A549 (cell line): ENCODE measurements around the gene PMPCA. TPM values are rescaled to one million over a fixed set of nuclear protein-coding genes. Genes with fewer than 3 reads are reported as not detected.
A peak's percentile ranks its signal among the peaks of the same experiment; 100 is the strongest.

ENCODE experiments used
- ATAC-seq, 2 experiments: fragments of 200-7000 bp in 1 of 2; fragments of >200 bp in 1 of 2; cut with Nextera tagmentation in 1 of 2; cut with Tn5 transposase in 1 of 2; 3 replicates each; pipeline versions ENCODE4 v1.8.0 to v1.9.1; 2018 to 2020; ENCODE audit warnings: mild to moderate bottlenecking in 1 of 2, moderate library complexity in 1 of 2
- CTCF ChIA-PET: fragments of 300-600 bp; sonication (Branson Sonifier 250); formaldehyde crosslinking; extraction: SDS; loops from one replicate; lab custom pipeline; 2021; ENCODE audit warnings: antibody characterized with exemption, inconsistent platforms; lab: Yijun Ruan, JAX
- POLR2A ChIA-PET: fragments of 350-600 bp; formaldehyde crosslinking; extraction: SDS; loops from one replicate; lab custom pipeline; 2021; ENCODE audit warnings: antibody characterized with exemption, inconsistent platforms; lab: Yijun Ruan, JAX
- DNase-seq, 2 experiments: peaks; one replicate each; pipeline versions ENCODE4 v3.0.0 to v3.0.0-alpha.2; 2011 to 2016; ENCODE audit warnings: low read depth in 1 of 2, low spot score in 1 of 2
- FAIRE-seq: peaks from 2 replicates; lab custom pipeline; 2011; peaks lifted over from hg19 to GRCh38; lab: Jason Lieb, UNC
- H3K27ac ChIP-seq, 2 experiments: fragments of >200 bp; sonication (Bioruptor Twin); formaldehyde crosslinking; 3 replicates each; pipeline ENCODE4 v1.5.1; 2016 to 2017
- H3K4me1 ChIP-seq: fragments of >200 bp; sonication (Bioruptor Twin); formaldehyde crosslinking; 3 replicates; pipeline ENCODE4 v1.6.1; 2016
- H3K4me2 ChIP-seq: fragments of >200 bp; sonication (Bioruptor Twin); formaldehyde crosslinking; 3 replicates; pipeline ENCODE4 v1.6.1; 2016
- H3K4me3 ChIP-seq: fragments of >200 bp; sonication (Bioruptor Twin); formaldehyde crosslinking; 3 replicates; pipeline ENCODE4 v1.5.1; 2016
- H3K9me3 ChIP-seq: fragments of >200 bp; sonication (Bioruptor Twin); formaldehyde crosslinking; 3 replicates; pipeline ENCODE4 v1.6.1; 2016
- ATOH8 ChIP-seq: fragments of 250-450 bp; sonication (Bioruptor Pico); IDR thresholded peaks from 2 replicates; pipeline ENCODE4 v1.5.0; 2020; ENCODE audit warnings: low read depth, mild to moderate bottlenecking, moderate library complexity
- CEBPB ChIP-seq, 2 experiments: fragments of >200 bp in 1 of 2; sonication (Bioruptor Twin) in 1 of 2; formaldehyde crosslinking in 1 of 2; IDR thresholded peaks; 2 replicates each; pipeline ENCODE4 v1.6.1; 2012 to 2016
- CHD4 ChIP-seq: fragments of 200-600 bp; sonication (generic); IDR thresholded peaks from 2 replicates; pipeline ENCODE4 v1.6.1; 2016; ENCODE audit warnings: antibody characterized with exemption, mild to moderate bottlenecking, borderline replicate concordance
- CTCF ChIP-seq: fragments of >200 bp; sonication (Bioruptor Twin); formaldehyde crosslinking; IDR thresholded peaks from 3 replicates; pipeline ENCODE4 v1.5.1; 2016
- E2F6 ChIP-seq: IDR thresholded peaks from 2 replicates; pipeline ENCODE4 v1.6.1; 2012; ENCODE audit warnings: low read depth, borderline replicate concordance
- EHF ChIP-seq: fragments of 250-450 bp; sonication (Bioruptor Pico); IDR thresholded peaks from 2 replicates; pipeline ENCODE4 v1.5.0; 2020; ENCODE audit warnings: mild to moderate bottlenecking
- EHMT2 ChIP-seq: fragments of 200-600 bp; sonication (generic); IDR thresholded peaks from 2 replicates; pipeline ENCODE4 v1.6.1; 2016; ENCODE audit warnings: antibody characterized with exemption, low read depth, mild to moderate bottlenecking, moderate library complexity
- ELK1 ChIP-seq: fragments of 150-350 bp; IDR thresholded peaks from 2 replicates; pipeline ENCODE4 v1.6.1; 2014; ENCODE audit warnings: low read depth, mild to moderate bottlenecking, low read length
- FOSB ChIP-seq: fragments of 250-450 bp; sonication (Bioruptor Pico); IDR thresholded peaks from 2 replicates; pipeline ENCODE4 v1.5.0; 2020; ENCODE audit warnings: mild to moderate bottlenecking, moderate library complexity
- FOXS1 ChIP-seq: fragments of 250-450 bp; sonication (Bioruptor Pico); IDR thresholded peaks from 2 replicates; pipeline ENCODE4 v1.5.0; 2020; ENCODE audit warnings: mild to moderate bottlenecking, moderate library complexity
- HEYL ChIP-seq: fragments of 250-450 bp; sonication (Bioruptor Pico); IDR thresholded peaks from 2 replicates; pipeline ENCODE4 v1.8.0; 2021; ENCODE audit warnings: mild to moderate bottlenecking, moderate library complexity
- HOXA7 ChIP-seq: fragments of 250-450 bp; sonication (Bioruptor Pico); IDR thresholded peaks from 2 replicates; pipeline ENCODE4 v1.5.0; 2020; ENCODE audit warnings: mild to moderate bottlenecking, moderate library complexity
- HOXB13 ChIP-seq: fragments of 250-450 bp; sonication (Bioruptor Pico); IDR thresholded peaks from 2 replicates; pipeline ENCODE4 v1.5.0; 2020; ENCODE audit warnings: low read depth, mild to moderate bottlenecking, moderate library complexity
- HOXB5 ChIP-seq: fragments of 250-450 bp; sonication (Bioruptor Pico); IDR thresholded peaks from 2 replicates; pipeline ENCODE4 v1.5.0; 2020; ENCODE audit warnings: mild to moderate bottlenecking, moderate library complexity
- JUN ChIP-seq, 2 experiments: fragments of >200 bp; sonication (Bioruptor Twin); formaldehyde crosslinking; IDR thresholded peaks; 2 replicates in 1 of 2; 3 replicates in 1 of 2; pipeline ENCODE4 v1.6.1; 2016 to 2017
- MAFK ChIP-seq: fragments of 450-650 bp; IDR thresholded peaks from 2 replicates; pipeline ENCODE4 v1.6.1; 2014; ENCODE audit not compliant: partially characterized antibody
- MAX ChIP-seq: IDR thresholded peaks from 2 replicates; pipeline ENCODE4 v1.6.1; 2012
- MYC ChIP-seq: IDR thresholded peaks from 2 replicates; pipeline ENCODE4 v1.6.1; 2012; ENCODE audit warnings: mild to moderate bottlenecking, inconsistent platforms, low read length, improper control_type of control experiment, borderline replicate concordance
- NPAS2 ChIP-seq: fragments of 250-450 bp; sonication (Bioruptor Pico); IDR thresholded peaks from 2 replicates; pipeline ENCODE4 v1.8.0; 2022; ENCODE audit warnings: mild to moderate bottlenecking, moderate library complexity, borderline replicate concordance
- PBX3 ChIP-seq: IDR thresholded peaks from 2 replicates; pipeline ENCODE4 v1.6.1; 2012
- REST ChIP-seq: fragments of 200-600 bp; sonication (generic); IDR thresholded peaks from 2 replicates; pipeline ENCODE4 v1.6.1; 2016; ENCODE audit warnings: antibody characterized with exemption, mild to moderate bottlenecking, moderate library complexity
- SMC3 ChIP-seq: fragments of >200 bp; sonication (Bioruptor Twin); formaldehyde crosslinking; IDR thresholded peaks from 3 replicates; pipeline ENCODE4 v1.6.1; 2018; ENCODE audit warnings: inconsistent platforms
- TFCP2L1 ChIP-seq: fragments of 250-450 bp; sonication (Bioruptor Pico); IDR thresholded peaks from 2 replicates; pipeline ENCODE4 v1.5.0; 2021; ENCODE audit warnings: mild to moderate bottlenecking
- TP53 ChIP-seq: fragments of 250-450 bp; sonication (Bioruptor Pico); IDR thresholded peaks from 2 replicates; pipeline ENCODE4 v1.5.0; 2021; ENCODE audit warnings: mild to moderate bottlenecking, moderate library complexity
- USF2 ChIP-seq: fragments of 450-650 bp; IDR thresholded peaks from 2 replicates; pipeline ENCODE4 v1.6.1; 2014; ENCODE audit warnings: antibody characterized with exemption
- ZNF302 ChIP-seq: fragments of 250-450 bp; sonication (Bioruptor Pico); IDR thresholded peaks from 2 replicates; pipeline ENCODE4 v1.9.0; 2021; ENCODE audit warnings: inconsistent platforms, mild to moderate bottlenecking, moderate library complexity
- ZSCAN20 ChIP-seq: fragments of 250-450 bp; sonication (Bioruptor Pico); IDR thresholded peaks from 2 replicates; pipeline ENCODE4 v1.8.0; 2022; ENCODE audit warnings: mild to moderate bottlenecking, moderate library complexity
- WGBS: methylation state at CpG from one replicate; pipeline ENCODE4 v1.1.6; 2017; ENCODE audit errors: missing lambda C conversion rate; 5-methylcytosine and 5-hydroxymethylcytosine counted together
- polyA plus RNA-seq, 4 experiments: library from polyadenylated mRNA; depleted of rRNA in 3 of 4; stranded (reverse); fragments of >200 nt; fragmentation: RNase III in 1 of 4; extraction: RNeasy Plus Mini Kit Qiagen cat#74134 plus additional on column Dnase treatment in 1 of 4; gene quantifications; 2 replicates in 3 of 4; 3 replicates in 1 of 4; pipeline ENCODE4 v1.2.3, GENCODE V29; 2011 to 2017

The PMPCA gene
- polyA plus RNA-seq, 2 of the 4 experiments (the other 2 are of a cell fraction) = 71.1 to 89.2 TPM

- peak overlapping the region; percentile 78 for H3K4me3 ChIP-seq
- ATAC-seq = peak; percentile 58 to 69
- FAIRE-seq = no peak
- DNase-seq = peak; percentile 24 to 57
- WGBS = 15% methylated on average over 40 of the region's 71 CpGs
- H3K4me2 ChIP-seq = peak overlapping the region; percentile 97
- H3K9me3 ChIP-seq = no peaks in the 10 kb centered on the region
- H3K4me1 ChIP-seq = peaks cover 19% of the 10 kb centered on the region
- ChIA-PET POLR2A (interaction anchor here (0.9 to 2.5 kb wide), 2 partner anchors 14 to 47 kb away, joined by 4 to 7 read pairs; partner anchors contain the start of gene DNLZ), CTCF (interaction anchor here (1.0 to 2.8 kb wide), 6 partner anchors 9 to 79 kb away, joined by 3 to 19 read pairs (median 4); partner anchors contain the start of gene DNLZ)
- peak overlapping the region; percentile 91 to 95 for H3K27ac ChIP-seq
- TF ChIP-seq MAX = peak; percentile 96
- no peak for TF ChIP-seq ELK1
- TF ChIP-seq TFCP2L1 = 0 out of 2 replicates have a peak, but pooled peaks have one; percentile 38
- peak; percentile 66; the same call in 1 of the 2 replicates for TF ChIP-seq ATOH8
- TF ChIP-seq EHMT2 = no peak
- TF ChIP-seq MAFK = peak; percentile 30
- TF ChIP-seq CEBPB (IDR thresholded peaks at IDR 0.05) = no peak
- TF ChIP-seq FOSB = peak; percentile 43; the same call in 1 of the 2 replicates
- TF ChIP-seq MYC = peak; percentile 61
- TF ChIP-seq PBX3 = no peak
- TF ChIP-seq FOXS1 (CRISPR knock-in tag) = no peak
- TF ChIP-seq ZNF302 (CRISPR knock-in tag) = no peak
- TF ChIP-seq USF2 = 0 out of 2 replicates have a peak, but pooled peaks have one; percentile 36
- TF ChIP-seq NPAS2 (CRISPR knock-in tag) = no peak
- TF ChIP-seq JUN (IDR thresholded peaks at IDR 0.05) = no peak
- 0 out of 2 replicates have a peak, but pooled peaks have one; percentile 47 for TF ChIP-seq HOXA7 (CRISPR knock-in tag)
- TF ChIP-seq SMC3 = no peak
- peak; percentile 53; the same call in 1 of the 2 replicates for TF ChIP-seq EHF (CRISPR knock-in tag)
- TF ChIP-seq HOXB5 (CRISPR knock-in tag) = peak; percentile 71; the same call in 1 of the 2 replicates
- no peak for TF ChIP-seq ZSCAN20
- no peak for TF ChIP-seq CTCF
- peak; percentile 94 for TF ChIP-seq E2F6
- no peak for TF ChIP-seq CHD4
- TF ChIP-seq HEYL = no peak
- 0 out of 2 replicates have a peak, but pooled peaks have one; percentile 36 for TF ChIP-seq HOXB13
- TF ChIP-seq REST = no peak
- peak; percentile 83; the same call in 1 of the 2 replicates for TF ChIP-seq TP53 (CRISPR knock-in tag)
These were observed 652 bp upstream of the PMPCA start for GRCh38 chr9:136409557-136410455.
